ENCODE results near the gene PDIA5.

PDIA5 gene

GRCh38 chr3:123044981-123045763 is 21.7 kb upstream of the PDIA5 start:
- no peak for DNase-seq

DNA sequence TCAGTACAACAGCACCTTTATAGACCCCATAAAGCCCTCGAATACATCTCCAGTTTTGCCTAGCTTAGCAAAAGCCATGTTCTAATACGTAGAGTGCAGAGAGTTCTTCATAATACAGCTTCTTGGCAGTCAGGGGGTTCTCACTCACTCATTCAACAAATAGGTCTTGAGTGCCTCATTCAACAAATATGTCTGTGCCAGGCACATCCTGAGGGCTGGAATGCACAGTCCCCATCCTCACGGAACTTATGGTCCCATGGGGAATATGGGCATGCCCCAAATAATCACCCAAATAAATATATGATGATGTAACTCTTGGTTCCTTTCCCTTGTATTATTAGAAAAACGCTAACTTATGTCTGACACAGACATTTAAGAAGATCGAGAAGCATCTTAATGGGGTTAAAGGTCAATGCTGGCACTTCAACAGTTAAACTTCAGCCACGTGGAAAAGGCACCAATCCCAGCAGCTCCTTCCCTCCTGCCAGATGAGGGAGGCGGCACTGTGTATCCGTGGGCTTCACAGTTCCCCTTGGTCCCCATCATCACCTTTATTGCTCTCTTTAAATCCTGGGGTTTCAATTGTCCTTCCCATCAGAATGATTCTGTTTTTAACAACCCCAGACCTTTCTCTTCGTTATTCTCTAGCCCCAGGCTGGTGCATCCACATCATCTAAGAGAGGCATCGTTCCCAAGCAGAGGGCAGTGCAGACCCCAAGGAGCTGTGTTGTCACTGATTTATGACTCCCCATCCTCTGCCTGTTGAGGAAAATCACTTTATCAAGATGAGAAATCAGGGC is 20.4 kb upstream of the PDIA5 start:
- DNase-seq: no peak

GRCh38 chr3:123047062-123047319 is 19.8 kb upstream of the PDIA5 start:
- no peak for DNase-seq

DNA sequence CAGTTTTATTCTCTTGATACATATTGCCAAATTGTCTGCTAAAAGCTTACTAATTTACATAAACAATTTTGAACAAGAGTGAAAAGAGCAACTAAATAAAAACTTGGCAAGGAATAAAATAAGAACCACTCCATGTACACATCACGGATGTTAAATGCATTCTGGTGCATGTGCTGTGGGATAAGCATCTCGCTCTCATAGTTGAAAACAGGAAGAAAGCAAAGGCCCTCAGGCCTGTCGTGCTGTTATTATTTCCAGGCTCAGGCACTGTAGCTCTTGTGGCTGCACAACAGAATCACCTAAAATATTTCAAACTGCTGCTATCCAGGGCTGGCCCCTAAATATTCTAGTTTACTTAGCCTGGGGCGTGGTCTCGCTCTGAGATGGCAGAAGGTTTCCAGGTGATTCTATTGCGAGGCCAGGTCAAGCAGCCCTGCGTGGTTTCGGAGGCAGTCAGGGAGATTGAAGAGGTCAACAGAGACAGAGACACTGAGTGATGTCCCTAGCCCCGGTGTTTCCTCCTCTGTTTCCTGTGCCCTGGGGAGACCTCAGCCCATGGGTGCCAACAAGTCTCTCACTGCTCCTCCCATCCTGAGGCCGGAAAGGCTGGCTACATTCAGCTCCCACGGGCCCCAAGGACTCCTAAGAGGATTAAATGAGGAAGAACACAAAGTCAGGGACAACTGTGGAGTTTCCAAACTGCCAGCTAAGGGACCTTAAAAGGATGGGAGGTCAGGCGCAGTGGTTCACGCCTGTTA is 18.2 kb upstream of the PDIA5 start:
- DNase-seq: no peak

DNA sequence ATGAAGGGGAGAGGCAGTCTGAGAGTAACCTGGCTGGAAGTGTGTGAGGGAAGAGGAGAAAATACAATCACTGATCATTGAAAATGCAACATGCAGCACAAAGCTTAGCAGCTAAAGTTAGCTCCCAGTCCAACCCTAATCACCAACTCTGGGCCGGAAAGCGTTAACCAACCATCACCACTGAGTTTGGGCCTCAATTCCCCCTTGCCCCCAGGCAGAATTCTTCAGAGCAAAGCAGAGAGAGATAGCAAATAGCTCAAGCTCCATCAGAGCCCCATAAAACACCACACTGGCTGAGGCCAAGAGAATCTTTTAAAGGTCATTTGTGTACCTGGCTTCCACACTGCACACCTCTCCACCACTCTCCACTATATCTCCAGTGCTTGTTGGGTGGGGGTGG is 16.2 kb upstream of the PDIA5 start:
- DNase-seq: no peak

GRCh38 chr3:123053107-123053506 is 13.7 kb upstream of the PDIA5 start:
- no peak for DNase-seq

DNA sequence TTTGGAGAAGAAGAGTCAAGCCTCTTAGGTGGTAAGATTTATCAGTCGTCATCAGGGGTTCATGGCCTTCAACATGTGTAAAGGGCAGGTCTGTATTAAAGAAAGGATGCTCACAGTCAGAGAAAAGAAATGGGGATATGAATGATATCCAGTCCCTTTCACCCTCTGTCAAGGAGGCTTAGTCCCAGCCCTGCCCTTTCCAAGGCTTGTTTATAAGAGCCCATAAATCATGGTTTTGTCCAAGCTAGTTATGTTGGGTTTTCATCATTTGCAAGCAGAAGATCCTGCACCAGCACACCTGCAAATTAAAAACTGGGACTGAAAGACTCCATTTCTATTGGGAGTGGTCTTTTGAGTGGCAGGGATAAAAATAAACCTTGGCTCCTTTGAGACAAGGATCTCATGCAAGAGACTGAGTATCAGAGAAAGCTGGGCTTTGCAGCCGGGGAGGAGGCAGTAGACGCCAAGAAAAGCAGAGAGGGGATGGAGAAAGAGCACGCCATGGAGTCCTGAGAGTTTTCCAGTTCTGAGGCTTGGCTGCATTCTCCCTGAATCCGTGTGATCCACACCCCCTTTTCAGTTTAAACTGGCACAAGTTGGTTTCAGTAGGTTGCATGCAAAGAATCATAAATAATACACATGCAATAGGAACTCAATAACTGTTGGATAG is 12.6 kb upstream of the PDIA5 start:
- DNase-seq: no peak

DNA sequence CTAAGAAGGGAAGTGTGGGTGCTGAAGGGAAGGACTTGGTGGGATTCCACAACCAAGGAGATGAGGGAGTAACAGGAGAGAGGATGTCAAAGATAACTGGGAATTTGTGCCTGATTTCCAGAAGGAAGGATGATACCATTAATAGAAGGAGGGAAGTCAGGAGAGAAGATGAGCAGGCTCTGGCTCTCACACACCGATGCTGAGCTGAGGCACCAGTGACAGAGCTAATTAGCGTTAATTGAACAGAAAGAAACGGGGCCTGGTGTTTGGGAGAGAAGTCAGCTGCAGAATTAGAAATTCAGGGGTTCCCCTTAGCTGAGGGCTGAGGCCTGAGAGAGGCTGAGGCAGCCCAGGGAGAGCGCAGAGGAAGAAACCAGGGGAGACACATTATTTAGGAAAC is 11.9 kb upstream of the PDIA5 start:
- DNase-seq: no peak

DNA sequence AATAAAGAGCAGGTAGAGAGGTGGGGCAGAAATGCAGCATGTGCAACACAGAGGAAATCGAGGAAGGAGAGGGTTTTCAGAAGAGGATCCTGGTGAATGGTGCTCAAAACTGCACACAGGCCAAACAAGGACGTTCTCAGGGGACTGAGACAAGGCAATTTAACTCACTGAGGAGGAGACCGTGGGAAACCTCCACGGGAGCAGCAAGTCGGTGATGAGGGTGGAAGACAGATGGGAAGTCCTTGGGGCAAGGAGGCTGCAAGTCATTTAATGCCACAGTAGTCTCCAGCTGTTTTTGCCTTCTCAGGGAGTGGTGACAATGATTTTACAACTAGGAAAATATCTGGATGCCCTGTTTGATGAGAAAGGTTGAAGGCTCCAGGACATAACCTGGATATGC is 11.5 kb upstream of the PDIA5 start:
- DNase-seq: no peak

GRCh38 chr3:123058505-123058904 is 8.3 kb upstream of the PDIA5 start:
- DNase-seq: no peak

DNA sequence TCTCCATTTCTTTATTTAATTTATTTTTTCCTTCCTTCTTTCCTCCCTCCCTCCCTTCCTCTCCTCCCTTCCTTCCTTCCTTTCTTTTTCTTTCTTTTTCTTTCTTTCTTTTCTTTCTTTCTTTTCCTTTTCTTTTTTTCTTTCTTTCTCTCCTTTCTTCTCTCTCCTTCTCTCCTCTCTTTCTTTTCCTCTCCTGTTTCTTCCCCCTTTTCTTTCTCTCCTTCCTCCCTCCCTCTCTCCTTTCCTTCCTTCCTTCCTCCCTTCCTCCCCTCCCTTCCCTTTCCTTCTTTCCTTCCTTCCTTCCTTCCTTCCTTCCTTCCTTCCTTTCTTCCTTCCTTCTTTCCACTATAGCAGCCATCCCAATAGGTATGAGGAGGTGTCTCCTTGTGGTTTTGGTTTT is 6.8 kb upstream of the PDIA5 start:
- no peak for DNase-seq

- no peak for DNase-seq
Observed at GRCh38 chr3:123061856-123062255, 5.0 kb upstream of the PDIA5 start.

- DNase-seq: no peak
Observed at GRCh38 chr3:123063034-123063433, 3.8 kb upstream of the PDIA5 start.

DNA sequence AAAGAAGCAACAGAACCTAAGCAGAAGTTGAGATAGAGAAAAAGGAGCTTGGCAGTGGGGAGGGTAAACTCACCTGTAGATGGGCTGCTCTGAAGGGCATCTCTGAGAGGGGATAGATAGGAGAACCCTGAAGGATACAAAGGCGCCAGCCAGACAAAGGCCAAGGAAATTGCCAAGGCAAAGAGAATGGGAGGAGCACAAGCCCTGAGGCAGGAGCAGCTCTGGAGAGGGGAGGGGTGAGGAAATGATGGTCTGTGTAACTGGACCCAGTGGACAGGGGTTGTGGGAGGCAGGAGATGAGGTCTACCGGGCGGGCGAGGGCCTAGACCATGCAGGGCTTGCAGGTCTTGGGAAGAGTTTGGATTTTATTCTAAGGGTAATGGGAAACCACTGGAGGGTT is 2.3 kb upstream of the PDIA5 start:
- no peak for DNase-seq

GRCh38 chr3:123064914-123065313 is 1.9 kb upstream of the PDIA5 start:
- DNase-seq: no peak

- DNase-seq: no peak
Observed at GRCh38 chr3:123066599-123066895, 278 bp upstream of the PDIA5 start.

GRCh38 chr3:123067689-123068600 is 1.1 kb downstream of the PDIA5 start:
- DNase-seq: no peak

- DNase-seq: no peak
Observed at GRCh38 chr3:123068601-123069381, 2.0 kb downstream of the PDIA5 start.

- DNase-seq: no peak
Observed at GRCh38 chr3:123070510-123070909, 3.7 kb downstream of the PDIA5 start.

- DNase-seq: no peak
Observed at GRCh38 chr3:123071146-123071545, 4.3 kb downstream of the PDIA5 start.

- DNase-seq: no peak
Observed at GRCh38 chr3:123071581-123071980, 4.8 kb downstream of the PDIA5 start.

DNA sequence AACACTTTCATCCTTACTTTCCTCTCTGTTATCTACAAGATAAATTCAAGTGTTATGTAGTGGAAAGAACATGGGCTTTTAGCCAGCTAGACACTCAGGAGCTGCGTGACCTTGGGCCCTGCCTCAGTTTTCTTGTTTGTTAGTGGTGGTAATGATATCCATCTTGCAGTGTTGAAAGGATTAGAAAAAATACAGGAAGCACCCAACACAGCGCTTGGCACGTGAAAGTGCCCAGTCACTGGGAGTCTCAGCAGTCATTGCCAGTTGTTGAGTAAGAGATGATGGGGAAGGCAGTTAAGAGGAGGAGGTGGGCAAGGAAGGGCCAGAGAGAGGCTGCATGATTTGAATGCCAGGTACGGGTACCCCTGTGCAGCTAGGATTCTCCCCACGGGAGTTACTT is 5.3 kb downstream of the PDIA5 start:
- no peak for DNase-seq

Measured in NCI-H774 (cell line).